Upper lobe of right lung (tissue), 1 donor: ENCODE data around the gene UCP2. TPM values are rescaled to one million over a fixed set of nuclear protein-coding genes. Genes with fewer than 3 reads are reported as not detected.
A peak's percentile ranks its signal among the peaks of the same experiment; 100 is the strongest.

Source experiments
- ATAC-seq: fragments of 200-7000 bp; cut with Tn5 transposase; one replicate; pipeline ENCODE4 v1.9.1; 2020; ENCODE audit warnings: mild to moderate bottlenecking, moderate library complexity
- DNase-seq: peaks from one replicate; pipeline ENCODE4 v3.0.0-alpha.2; 2020
- H3K27ac ChIP-seq: fragments of 200-600 bp; one replicate; pipeline ENCODE4 v1.8.0; 2022
- H3K27me3 ChIP-seq: fragments of 200-600 bp; one replicate; pipeline ENCODE4 v1.8.0; 2022; ENCODE audit warnings: mild to moderate bottlenecking
- H3K36me3 ChIP-seq: fragments of 200-600 bp; one replicate; pipeline ENCODE4 v1.8.0; 2022
- H3K4me1 ChIP-seq: fragments of 200-600 bp; one replicate; pipeline ENCODE4 v1.8.0; 2022
- H3K4me3 ChIP-seq: fragments of 200-600 bp; one replicate; pipeline ENCODE4 v1.8.0; 2022; ENCODE audit warnings: mild to moderate bottlenecking
- H3K9me3 ChIP-seq: fragments of 200-600 bp; one replicate; pipeline ENCODE4 v1.8.0; 2022
- intact Hi-C: fragments of 100-400 bp; cut with DNase I; formaldehyde crosslinking; loops from one replicate; pipeline ENCODE4 v1.11.0; 2022
- total RNA-seq: library from RNA; stranded (reverse); fragmentation: NEBNext Ultra II Directional; extraction: Animal tissue kit (Norgen Biotek cat#: 25700); gene quantifications from one replicate; pipeline ENCODE4 v1.2.1, GENCODE V29; 2021
- TF ChIP-seq, protein P1 (sequence below): fragments of 200-600 bp; IDR thresholded peaks from one replicate; pipeline ENCODE4 v1.8.0; 2022; ENCODE audit warnings: antibody characterized with exemption
- donor health status: DM: no; HTN: yes; CAD: no; lungs with severe emphysema.

Gene UCP2
- total RNA-seq, 1 donor from 2014 or later = 56.3 TPM

DNA sequence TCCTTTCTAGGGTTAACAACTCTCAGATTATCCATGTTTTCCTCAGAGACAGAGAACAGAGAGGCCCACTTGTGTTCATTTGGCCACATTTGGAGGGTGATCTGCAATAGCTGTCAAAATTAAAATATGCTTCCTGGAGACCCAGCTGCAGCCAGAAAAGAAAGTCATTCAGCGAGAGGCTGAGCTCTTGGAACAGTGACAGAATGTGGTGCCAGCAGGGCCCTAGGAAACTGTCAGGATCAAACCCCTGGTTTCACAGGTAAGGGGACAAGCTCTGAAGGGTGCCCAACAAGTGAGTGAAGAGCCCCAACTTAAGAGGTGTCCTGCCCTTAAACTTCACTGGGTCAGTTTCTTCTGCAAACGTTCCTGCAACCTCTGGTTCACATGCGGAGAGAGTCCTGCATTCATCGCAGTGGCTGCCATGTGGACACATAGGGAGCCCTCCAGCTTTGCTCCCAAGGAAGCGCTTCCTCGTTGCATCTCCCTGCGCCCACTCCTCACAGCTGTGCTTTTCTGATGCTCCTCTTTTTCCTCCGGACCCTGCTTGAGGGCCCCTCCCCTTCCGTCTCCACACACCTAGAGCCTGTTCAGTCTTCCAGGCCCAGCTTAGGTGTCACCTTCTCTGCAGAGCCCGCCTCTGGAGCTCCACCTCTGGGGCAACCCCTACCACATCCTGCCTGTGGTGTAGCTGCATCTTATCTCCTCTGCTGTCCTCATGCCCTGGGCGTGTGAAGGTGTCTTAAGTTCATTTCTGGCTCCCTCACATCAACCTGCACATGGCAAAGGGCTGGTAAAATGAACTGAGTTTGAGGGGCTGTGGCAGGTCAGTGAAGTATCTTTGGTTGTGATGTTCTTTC is 22.3 kb upstream of the UCP2 start:
- no peaks in the 10 kb centered on the region for H3K4me1 ChIP-seq
- TF ChIP-seq, protein P1, sequence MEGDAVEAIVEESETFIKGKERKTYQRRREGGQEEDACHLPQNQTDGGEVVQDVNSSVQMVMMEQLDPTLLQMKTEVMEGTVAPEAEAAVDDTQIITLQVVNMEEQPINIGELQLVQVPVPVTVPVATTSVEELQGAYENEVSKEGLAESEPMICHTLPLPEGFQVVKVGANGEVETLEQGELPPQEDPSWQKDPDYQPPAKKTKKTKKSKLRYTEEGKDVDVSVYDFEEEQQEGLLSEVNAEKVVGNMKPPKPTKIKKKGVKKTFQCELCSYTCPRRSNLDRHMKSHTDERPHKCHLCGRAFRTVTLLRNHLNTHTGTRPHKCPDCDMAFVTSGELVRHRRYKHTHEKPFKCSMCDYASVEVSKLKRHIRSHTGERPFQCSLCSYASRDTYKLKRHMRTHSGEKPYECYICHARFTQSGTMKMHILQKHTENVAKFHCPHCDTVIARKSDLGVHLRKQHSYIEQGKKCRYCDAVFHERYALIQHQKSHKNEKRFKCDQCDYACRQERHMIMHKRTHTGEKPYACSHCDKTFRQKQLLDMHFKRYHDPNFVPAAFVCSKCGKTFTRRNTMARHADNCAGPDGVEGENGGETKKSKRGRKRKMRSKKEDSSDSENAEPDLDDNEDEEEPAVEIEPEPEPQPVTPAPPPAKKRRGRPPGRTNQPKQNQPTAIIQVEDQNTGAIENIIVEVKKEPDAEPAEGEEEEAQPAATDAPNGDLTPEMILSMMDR = no peak
- H3K27me3 ChIP-seq = no peaks in the 10 kb centered on the region
- H3K36me3 ChIP-seq = no peaks in the 10 kb centered on the region
- peak; percentile 55 for ATAC-seq
- intact Hi-C loops = no loop called here
- no peak overlapping the region for H3K27ac ChIP-seq
- H3K4me3 ChIP-seq = no peak overlapping the region
- no peak for DNase-seq
- no peaks in the 10 kb centered on the region for H3K9me3 ChIP-seq

DNA sequence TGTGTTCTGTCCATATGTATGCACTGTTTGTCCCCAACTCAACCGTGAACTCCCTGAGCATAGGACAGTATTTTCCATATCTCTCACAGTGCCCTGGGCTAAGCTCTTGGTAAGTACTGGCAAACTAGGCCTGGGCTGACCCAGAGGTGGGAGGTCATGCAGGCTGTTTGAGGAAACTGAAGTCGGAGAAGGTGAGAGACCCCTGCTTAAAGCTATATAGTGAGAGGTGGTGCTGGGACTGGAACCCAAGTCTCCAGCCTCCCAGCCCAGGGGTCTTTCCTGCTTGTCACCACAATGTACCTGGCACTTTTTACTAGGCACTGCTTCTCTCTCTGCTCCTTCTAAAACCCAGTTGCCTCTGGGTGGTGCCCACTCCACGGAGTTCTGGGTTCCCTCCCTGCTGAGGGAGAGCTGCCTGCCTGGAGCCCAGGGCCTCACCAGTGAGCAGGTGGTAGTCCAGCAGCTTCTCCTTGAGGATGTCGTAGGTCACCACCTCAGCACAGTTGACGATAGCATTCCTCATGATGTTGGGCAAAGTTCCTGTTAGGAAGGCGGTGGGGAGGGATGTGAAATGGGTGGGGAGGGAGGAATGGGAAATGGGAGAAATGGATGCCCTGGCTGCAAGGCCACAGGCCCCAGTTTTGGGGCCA is 21.5 kb upstream of the UCP2 start:
- Histone ChIP-seq H3K27me3 (no peaks in the 10 kb centered on the region), H3K9me3 (no peaks in the 10 kb centered on the region), H3K4me1 (no peaks in the 10 kb centered on the region), H3K27ac (no peak overlapping the region), H3K36me3 (no peaks in the 10 kb centered on the region), H3K4me3 (no peak overlapping the region)
- TF ChIP-seq, protein P1 = no peak
- ATAC-seq (no peak), DNase-seq (no peak)
- intact Hi-C loops = no loop called here

DNA sequence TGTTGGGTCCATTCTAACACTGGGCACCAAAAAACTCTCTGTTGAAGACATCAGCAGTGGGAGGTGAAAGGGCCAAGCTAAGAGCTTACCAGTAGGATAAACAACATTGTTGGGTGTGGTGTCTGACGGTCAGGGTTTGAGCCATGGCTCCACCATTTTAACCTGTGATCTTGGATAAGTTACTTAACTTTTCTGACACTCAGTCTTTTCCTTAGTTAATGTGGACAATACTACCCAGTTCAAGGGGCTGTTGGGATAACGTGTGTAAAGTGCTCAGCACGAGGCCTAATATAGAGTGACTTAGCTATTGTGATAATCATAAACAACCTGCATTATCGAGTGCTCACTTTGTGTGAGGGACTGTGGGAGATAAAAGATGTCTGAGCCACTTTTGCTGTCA is 20.2 kb upstream of the UCP2 start:
- intact Hi-C loops = no loop called here
- DNase-seq (no peak), ATAC-seq (no peak)
- TF ChIP-seq, protein P1 = no peak
- Histone ChIP-seq H3K4me1 (no peaks in the 10 kb centered on the region), H3K9me3 (no peaks in the 10 kb centered on the region), H3K27me3 (no peaks in the 10 kb centered on the region), H3K27ac (no peak overlapping the region), H3K36me3 (no peaks in the 10 kb centered on the region), H3K4me3 (no peak overlapping the region)

DNA sequence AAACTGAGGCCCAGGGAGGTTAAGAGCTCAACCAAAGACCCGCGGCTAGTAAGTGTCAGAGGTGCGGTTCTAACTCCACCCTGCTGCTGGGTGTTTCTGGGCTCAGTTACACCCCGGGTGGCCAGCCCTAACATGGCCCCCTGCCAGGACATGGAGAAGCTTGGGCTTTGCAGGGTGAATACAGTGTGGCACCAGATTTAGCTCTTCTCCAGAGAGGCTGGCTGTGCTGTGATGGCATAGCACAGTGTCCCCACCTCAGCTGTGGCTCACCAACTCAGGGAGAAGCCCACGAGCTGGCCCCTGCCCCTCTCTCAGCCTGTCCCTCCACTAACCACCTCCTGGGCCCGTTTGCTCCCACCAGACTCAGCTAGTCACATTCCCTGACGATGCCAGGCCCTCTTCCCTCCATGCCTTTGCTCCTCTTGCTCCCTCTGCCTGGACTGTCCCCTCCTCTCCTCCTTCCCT is 19.2 kb upstream of the UCP2 start:
- ATAC-seq (no peak), DNase-seq (no peak)
- TF ChIP-seq, protein P1 = no peak
- no peak overlapping the region for H3K27ac ChIP-seq
- no peaks in the 10 kb centered on the region for H3K4me1 ChIP-seq
- no peak overlapping the region for H3K4me3 ChIP-seq
- H3K27me3 ChIP-seq = no peaks in the 10 kb centered on the region
- H3K36me3 ChIP-seq = no peaks in the 10 kb centered on the region
- H3K9me3 ChIP-seq = no peaks in the 10 kb centered on the region
- intact Hi-C loops = no loop called here

DNA sequence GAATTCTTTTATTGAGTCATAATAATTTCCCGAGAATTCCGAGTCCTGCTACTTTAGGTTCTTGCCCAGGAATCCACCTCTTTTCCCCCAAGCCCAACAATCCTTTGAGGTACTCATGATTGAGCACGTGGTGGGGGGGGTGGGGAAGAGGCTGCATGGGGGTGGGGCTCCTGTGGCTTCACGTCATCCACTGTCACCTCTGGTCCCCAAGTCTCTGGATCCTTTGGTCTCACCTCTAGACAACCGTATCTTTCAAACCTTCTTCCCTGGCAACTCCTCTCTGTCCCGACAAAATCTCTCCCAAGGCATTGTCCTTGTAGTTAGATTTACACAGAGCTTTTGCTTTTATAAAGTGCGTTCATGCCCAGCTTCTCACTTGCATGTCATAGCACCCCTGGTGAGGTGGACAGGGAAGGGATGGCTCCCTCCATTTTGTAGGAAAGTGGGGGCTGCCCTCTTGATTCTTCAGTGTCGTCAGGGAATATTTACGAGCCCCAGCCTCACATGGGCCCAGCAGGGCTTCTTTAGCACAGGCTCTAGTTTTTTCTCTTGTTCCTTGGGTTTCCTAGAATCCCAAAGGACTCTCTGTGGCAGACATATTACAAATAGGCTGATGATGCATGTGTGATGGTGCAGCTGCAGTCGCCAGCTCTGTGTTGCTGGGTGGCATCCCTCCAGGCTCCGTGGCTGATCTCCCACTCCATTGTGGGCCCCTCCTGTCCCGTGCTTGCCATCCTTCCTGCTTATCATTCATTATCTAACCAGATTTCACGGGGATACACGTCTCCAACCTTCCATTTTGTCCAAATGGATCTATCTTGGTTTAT is 17.9 kb upstream of the UCP2 start:
- ATAC-seq = no peak
- no peak for DNase-seq
- no peaks in the 10 kb centered on the region for H3K36me3 ChIP-seq
- H3K27ac ChIP-seq = no peak overlapping the region
- H3K4me1 ChIP-seq = no peaks in the 10 kb centered on the region
- H3K9me3 ChIP-seq = no peaks in the 10 kb centered on the region
- H3K4me3 ChIP-seq = no peak overlapping the region
- no peaks in the 10 kb centered on the region for H3K27me3 ChIP-seq
- intact Hi-C loops = no loop called here
- TF ChIP-seq, protein P1 = no peak
